Osteoblast (primary cell): ENCODE results near the gene UNKL. TPM values are rescaled to one million over a fixed set of nuclear protein-coding genes. Genes with fewer than 3 reads are reported as not detected.
A peak's percentile ranks its signal among the peaks of the same experiment; 100 is the strongest.

Experiments used
- DNase-seq: peaks from one replicate; pipeline ENCODE4 v3.0.0; 2011; ENCODE audit warnings: low spot score, mixed read lengths; ENCODE audit not compliant: insufficient read length; ENCODE audit errors: missing footprints
- H2AFZ ChIP-seq: 2 replicates; pipeline ENCODE4 v1.6.0; 2011; ENCODE audit warnings: mild to moderate bottlenecking, low read length
- H3K27ac ChIP-seq: 2 replicates; pipeline ENCODE4 v1.5.1; 2011; ENCODE audit warnings: mild to moderate bottlenecking, low read depth, low read length, moderate library complexity
- H3K27me3 ChIP-seq: 2 replicates; pipeline ENCODE4 v1.6.0; 2012; ENCODE audit warnings: mild to moderate bottlenecking, control low read depth, inconsistent platforms, low read length, moderate library complexity; ENCODE audit not compliant: insufficient read depth
- H3K36me3 ChIP-seq: 2 replicates; pipeline ENCODE4 v1.5.1; 2011; ENCODE audit warnings: mild to moderate bottlenecking, low read length, control low read depth, moderate library complexity; ENCODE audit not compliant: insufficient read depth
- H3K4me1 ChIP-seq: 2 replicates; pipeline ENCODE4 v1.5.1; 2011; ENCODE audit warnings: mild to moderate bottlenecking, low read length, control low read depth, moderate library complexity; ENCODE audit not compliant: insufficient read depth
- H3K4me2 ChIP-seq: 2 replicates; pipeline ENCODE4 v1.6.0; 2011; ENCODE audit warnings: mild to moderate bottlenecking, low read length; ENCODE audit not compliant: insufficient read depth
- H3K4me3 ChIP-seq: fragments of 200-600 bp; sonication (generic); 3 replicates; pipeline ENCODE4 v1.5.1; 2012; ENCODE audit warnings: mild to moderate bottlenecking, low read length, inconsistent platforms; ENCODE audit not compliant: insufficient read depth
- H3K79me2 ChIP-seq: 2 replicates; pipeline ENCODE4 v1.6.0; 2012; ENCODE audit warnings: mild to moderate bottlenecking, low read length, control low read depth, inconsistent platforms; ENCODE audit not compliant: insufficient read depth
- H3K9me3 ChIP-seq: 2 replicates; pipeline ENCODE4 v1.5.1; 2011; ENCODE audit warnings: low read depth, low read length, control low read depth
- H4K20me1 ChIP-seq: 2 replicates; pipeline ENCODE4 v1.6.0; 2012; ENCODE audit warnings: mild to moderate bottlenecking, low read length, control low read depth; ENCODE audit not compliant: insufficient read depth
- total RNA-seq: library from RNA; depleted of rRNA; stranded (reverse); fragments of >200 nt; gene quantifications from 2 replicates; pipeline ENCODE4 v1.2.3, GENCODE V29; 2012
- TF ChIP-seq, protein P1 (sequence below): IDR thresholded peaks from 2 replicates; pipeline ENCODE4 v1.5.1; 2011; ENCODE audit warnings: mild to moderate bottlenecking, low read depth, low read length, moderate library complexity; ENCODE audit errors: extremely low read depth

UNKL gene
- total RNA-seq, 1 donor = 10.1 TPM

DNA sequence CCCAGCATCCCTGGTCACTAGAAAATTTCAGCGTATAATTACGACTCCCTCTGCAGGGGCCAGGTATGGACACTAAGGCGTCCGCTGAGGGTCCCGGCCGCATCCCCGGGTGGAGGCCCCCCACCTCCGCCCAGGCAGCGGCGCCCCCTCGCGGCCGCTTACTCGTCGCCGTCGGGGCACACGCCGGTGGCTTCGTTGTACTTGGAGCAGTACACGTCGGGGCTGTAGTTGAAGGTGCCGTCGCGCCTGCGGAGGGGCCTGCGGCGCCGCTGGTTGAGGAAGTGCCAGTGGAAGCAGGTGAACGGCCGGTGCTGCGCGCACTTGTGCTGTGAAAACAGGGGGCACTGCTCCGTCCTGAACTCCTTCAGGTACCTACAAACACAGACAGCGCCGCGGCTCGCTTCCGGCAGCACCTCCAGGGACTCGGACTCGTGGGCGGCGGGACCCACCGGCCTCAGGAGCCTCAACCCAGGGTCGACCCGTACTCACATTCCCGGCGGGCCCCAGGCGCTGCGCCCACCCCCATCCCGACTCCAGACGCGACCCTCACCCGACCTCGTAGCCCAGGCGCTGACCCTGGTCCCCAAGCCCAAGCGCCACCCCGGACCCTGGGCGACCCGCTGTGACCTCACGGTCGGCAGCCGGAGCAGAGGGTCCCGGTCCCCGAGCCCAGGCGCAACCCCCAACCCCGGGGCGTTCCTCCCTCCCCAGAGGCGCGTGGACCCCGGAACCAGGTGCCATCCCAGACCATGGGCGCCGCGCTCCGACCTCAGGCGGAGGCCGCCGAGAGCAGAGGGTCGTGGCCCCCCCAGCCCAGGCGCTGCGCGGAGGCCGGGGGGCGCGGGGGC is 596 bp downstream of the UNKL start:
- DNase-seq = peak; percentile 97
- Histone ChIP-seq H3K9me3 (no peaks in the 10 kb centered on the region), H3K27ac (no peak overlapping the region), H3K27me3 (no peaks in the 10 kb centered on the region), H3K36me3 (no peaks in the 10 kb centered on the region), H2AFZ (peak overlapping the region; percentile 78), H3K4me1 (no peaks in the 10 kb centered on the region), H3K79me2 (peaks cover 9% of the 10 kb centered on the region), H3K4me2 (peak overlapping the region; percentile 83), H3K4me3 (peak overlapping the region; percentile 82), H4K20me1 (peaks cover 8% of the 10 kb centered on the region)
- TF ChIP-seq, protein P1, sequence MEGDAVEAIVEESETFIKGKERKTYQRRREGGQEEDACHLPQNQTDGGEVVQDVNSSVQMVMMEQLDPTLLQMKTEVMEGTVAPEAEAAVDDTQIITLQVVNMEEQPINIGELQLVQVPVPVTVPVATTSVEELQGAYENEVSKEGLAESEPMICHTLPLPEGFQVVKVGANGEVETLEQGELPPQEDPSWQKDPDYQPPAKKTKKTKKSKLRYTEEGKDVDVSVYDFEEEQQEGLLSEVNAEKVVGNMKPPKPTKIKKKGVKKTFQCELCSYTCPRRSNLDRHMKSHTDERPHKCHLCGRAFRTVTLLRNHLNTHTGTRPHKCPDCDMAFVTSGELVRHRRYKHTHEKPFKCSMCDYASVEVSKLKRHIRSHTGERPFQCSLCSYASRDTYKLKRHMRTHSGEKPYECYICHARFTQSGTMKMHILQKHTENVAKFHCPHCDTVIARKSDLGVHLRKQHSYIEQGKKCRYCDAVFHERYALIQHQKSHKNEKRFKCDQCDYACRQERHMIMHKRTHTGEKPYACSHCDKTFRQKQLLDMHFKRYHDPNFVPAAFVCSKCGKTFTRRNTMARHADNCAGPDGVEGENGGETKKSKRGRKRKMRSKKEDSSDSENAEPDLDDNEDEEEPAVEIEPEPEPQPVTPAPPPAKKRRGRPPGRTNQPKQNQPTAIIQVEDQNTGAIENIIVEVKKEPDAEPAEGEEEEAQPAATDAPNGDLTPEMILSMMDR = peak; percentile 48

DNA sequence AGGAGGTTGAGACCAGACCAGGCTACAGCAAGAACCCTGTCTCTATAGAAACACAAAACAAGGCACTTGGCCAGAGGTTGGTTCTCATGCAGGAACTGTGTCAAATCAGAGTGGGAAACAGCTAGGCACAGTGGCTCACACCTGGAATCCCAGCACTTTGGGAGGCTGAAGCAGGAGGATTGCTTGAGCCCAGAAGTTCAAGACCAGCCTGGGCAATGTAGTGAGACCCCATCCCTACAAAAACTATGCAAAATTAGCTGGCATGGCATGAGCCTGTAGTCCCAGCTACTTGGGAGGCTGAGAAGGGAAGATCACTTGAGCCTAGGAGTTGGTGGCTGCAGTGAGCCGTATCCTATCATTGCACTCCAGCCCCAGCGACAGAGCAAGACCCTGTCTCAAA is 1.7 kb downstream of the UNKL start:
- Histone ChIP-seq H3K9me3 (no peaks in the 10 kb centered on the region), H3K4me3 (no peak overlapping the region), H3K4me1 (peaks cover 6% of the 10 kb centered on the region), H3K79me2 (peaks cover under 1% of the 10 kb centered on the region), H4K20me1 (peaks cover 9% of the 10 kb centered on the region), H3K27me3 (no peaks in the 10 kb centered on the region), H3K27ac (no peak overlapping the region), H3K36me3 (no peaks in the 10 kb centered on the region), H2AFZ (no peak overlapping the region), H3K4me2 (no peak overlapping the region)
- TF ChIP-seq, protein P1 = no peak
- no peak for DNase-seq

DNA sequence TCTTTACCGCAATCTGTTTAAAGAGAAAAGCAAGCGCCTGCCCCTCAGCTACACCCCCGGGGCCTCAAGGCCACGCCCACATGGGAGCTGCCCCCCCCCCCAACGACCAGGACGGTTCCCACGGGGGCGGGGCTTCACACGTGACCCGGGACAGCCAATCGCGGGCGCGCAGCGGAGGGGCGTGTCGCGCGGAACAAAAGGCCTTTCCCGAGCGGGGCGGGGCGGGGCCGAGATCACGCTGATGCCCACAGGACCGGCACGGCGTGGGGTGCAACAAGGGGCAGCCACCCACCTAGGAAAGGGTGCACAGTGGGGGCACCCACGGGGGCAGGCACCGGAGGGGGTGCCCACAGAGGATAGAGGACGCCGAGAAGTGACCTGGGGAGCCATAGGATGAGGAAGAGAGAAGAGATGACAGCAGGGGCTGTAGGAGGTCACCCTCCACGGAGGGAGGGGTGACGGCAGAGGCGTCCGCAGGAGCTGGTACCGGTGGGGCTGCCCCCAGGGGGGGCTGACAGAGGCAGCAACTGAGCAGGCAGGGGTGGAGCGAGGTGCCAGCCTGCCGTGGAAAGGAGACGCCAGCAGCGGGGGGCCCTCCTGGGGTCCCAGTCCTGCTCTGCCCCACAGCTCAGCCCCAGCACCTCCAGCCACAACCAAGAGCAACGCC is 6.2 kb downstream of the UNKL start:
- H3K27ac ChIP-seq = peak overlapping the region; percentile 48
- peak; percentile 100 for DNase-seq
- H2AFZ ChIP-seq = peak overlapping the region; percentile 63

More for the DNA sequence above, 6.2 kb downstream of the UNKL start:
- Histone ChIP-seq H3K36me3 (no peaks in the 10 kb centered on the region), H3K4me1 (peaks cover 10% of the 10 kb centered on the region), H4K20me1 (peaks cover 20% of the 10 kb centered on the region), H3K27me3 (no peaks in the 10 kb centered on the region), H3K79me2 (peaks cover 4% of the 10 kb centered on the region), H3K9me3 (no peaks in the 10 kb centered on the region), H3K4me3 (peak overlapping the region; percentile 76), H3K4me2 (peak overlapping the region; percentile 86)
- TF ChIP-seq, protein P1 = no peak
